ENCODE data around the gene RBM11. TPM values are rescaled to one million over a fixed set of nuclear protein-coding genes. Genes with fewer than 3 reads are reported as not detected.
"Not testable (repeated sequence)": the region's sequence is repeated elsewhere in the genome, so short reads cannot be mapped to it uniquely, and the experiment has no call there.

The RBM11 gene, protein sequence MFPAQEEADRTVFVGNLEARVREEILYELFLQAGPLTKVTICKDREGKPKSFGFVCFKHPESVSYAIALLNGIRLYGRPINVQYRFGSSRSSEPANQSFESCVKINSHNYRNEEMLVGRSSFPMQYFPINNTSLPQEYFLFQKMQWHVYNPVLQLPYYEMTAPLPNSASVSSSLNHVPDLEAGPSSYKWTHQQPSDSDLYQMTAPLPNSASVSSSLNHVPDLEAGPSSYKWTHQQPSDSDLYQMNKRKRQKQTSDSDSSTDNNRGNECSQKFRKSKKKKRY
- total RNA-seq (under 1 TPM; 0.08 to 0.19 TPM), polyA plus RNA-seq (under 1 TPM in 1 of 2 donors, not detected in 1; 0.13 TPM)

DNA sequence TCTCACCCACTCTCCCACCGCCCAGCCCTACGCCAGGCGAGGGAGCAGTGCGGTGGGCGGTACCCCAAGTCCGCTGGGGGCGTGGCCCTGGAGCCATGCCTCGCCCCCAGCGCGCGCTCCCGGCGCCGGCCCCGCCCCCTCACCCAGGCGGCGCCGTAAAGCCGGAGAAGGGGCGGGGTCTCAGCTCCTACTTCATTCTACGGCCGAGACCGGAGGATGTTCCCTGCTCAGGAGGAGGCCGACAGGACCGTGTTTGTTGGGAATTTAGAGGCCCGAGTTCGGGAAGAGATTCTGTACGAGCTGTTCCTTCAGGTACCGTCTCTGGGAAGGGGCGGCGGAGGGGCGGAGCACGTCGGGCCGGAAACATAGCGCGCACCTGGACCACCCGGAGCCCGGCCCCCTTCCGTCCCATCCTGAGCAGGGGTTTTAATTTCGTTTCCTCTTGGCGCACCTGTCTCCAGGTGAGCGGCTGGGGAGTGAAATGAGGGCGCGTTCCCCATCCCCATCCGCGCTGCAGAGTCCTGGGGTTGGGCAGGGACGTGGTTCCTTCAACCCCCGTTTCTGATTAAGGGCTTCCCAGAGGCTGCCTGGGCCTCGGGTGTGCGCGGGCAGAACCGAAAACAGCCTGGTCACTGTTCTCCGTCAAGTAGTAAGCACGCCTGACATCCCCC lies at the start of gene RBM11:
Gene RBM11, plus strand, starts transcription at position 187 of the 671 bp plus-strand sequence. Its CDS starts 30 bp downstream, at position 217.
- peaks cover 0 to 4% (median 0%) of the 10 kb centered on the region in 4 donors for H3K27me3 ChIP-seq (ENCODE audit: control insufficient read depth in 4 of 4, insufficient read depth in 4 of 4, low read length in 3 of 4)
- no peak within 1 kb of the TSS for H3K9ac ChIP-seq (ENCODE audit: low read depth in 1 of 2, low read length in 2 of 2)
- 5% methylated on average over 55 of the region's 55 CpGs for WGBS
- no peak within 1 kb of the TSS for H3K27ac ChIP-seq (ENCODE audit: low read depth in 1 of 2, low read length in 2 of 2)
- TF ChIP-seq NR2F2 (IDR thresholded peaks at IDR 0.05) (no peak), FOXA2 (IDR thresholded peaks at IDR 0.05) (no peak), RAD21 (IDR thresholded peaks at IDR 0.05) (no peak), RXRA (IDR thresholded peaks at IDR 0.05) (no peak), HNF4G (IDR thresholded peaks at IDR 0.05) (no peak), SP1 (IDR thresholded peaks at IDR 0.05) (no peak), FOXA1 (IDR thresholded peaks at IDR 0.05) (no peak), JUND (IDR thresholded peaks at IDR 0.05) (no peak), TAF1 (conservative IDR thresholded peaks at IDR 0.05) (no peak), HNF4A (conservative IDR thresholded peaks at IDR 0.05) (no peak), EGR1 (IDR thresholded peaks at IDR 0.05; ENCODE audit: low read depth in 2 of 2) (no peak), GABPA (IDR thresholded peaks at IDR 0.05 in 1 of 2, conservative IDR thresholded peaks at IDR 0.05 in 1 of 2) (no peak)
- TF ChIP-seq, protein P1, sequence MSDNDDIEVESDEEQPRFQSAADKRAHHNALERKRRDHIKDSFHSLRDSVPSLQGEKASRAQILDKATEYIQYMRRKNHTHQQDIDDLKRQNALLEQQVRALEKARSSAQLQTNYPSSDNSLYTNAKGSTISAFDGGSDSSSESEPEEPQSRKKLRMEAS (IDR thresholded peaks at IDR 0.05): no peak
- TF ChIP-seq, protein P2, sequence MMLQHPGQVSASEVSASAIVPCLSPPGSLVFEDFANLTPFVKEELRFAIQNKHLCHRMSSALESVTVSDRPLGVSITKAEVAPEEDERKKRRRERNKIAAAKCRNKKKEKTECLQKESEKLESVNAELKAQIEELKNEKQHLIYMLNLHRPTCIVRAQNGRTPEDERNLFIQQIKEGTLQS (IDR thresholded peaks at IDR 0.05): no peak
- TF ChIP-seq, protein P3, sequence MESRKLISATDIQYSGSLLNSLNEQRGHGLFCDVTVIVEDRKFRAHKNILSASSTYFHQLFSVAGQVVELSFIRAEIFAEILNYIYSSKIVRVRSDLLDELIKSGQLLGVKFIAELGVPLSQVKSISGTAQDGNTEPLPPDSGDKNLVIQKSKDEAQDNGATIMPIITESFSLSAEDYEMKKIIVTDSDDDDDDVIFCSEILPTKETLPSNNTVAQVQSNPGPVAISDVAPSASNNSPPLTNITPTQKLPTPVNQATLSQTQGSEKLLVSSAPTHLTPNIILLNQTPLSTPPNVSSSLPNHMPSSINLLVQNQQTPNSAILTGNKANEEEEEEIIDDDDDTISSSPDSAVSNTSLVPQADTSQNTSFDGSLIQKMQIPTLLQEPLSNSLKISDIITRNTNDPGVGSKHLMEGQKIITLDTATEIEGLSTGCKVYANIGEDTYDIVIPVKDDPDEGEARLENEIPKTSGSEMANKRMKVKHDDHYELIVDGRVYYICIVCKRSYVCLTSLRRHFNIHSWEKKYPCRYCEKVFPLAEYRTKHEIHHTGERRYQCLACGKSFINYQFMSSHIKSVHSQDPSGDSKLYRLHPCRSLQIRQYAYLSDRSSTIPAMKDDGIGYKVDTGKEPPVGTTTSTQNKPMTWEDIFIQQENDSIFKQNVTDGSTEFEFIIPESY (IDR thresholded peaks at IDR 0.05): no peak
- TF ChIP-seq, protein P4, sequence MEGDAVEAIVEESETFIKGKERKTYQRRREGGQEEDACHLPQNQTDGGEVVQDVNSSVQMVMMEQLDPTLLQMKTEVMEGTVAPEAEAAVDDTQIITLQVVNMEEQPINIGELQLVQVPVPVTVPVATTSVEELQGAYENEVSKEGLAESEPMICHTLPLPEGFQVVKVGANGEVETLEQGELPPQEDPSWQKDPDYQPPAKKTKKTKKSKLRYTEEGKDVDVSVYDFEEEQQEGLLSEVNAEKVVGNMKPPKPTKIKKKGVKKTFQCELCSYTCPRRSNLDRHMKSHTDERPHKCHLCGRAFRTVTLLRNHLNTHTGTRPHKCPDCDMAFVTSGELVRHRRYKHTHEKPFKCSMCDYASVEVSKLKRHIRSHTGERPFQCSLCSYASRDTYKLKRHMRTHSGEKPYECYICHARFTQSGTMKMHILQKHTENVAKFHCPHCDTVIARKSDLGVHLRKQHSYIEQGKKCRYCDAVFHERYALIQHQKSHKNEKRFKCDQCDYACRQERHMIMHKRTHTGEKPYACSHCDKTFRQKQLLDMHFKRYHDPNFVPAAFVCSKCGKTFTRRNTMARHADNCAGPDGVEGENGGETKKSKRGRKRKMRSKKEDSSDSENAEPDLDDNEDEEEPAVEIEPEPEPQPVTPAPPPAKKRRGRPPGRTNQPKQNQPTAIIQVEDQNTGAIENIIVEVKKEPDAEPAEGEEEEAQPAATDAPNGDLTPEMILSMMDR (IDR thresholded peaks at IDR 0.05; ENCODE audit: low read depth, low read length, missing input control): no peak
- TF ChIP-seq, protein P5, sequence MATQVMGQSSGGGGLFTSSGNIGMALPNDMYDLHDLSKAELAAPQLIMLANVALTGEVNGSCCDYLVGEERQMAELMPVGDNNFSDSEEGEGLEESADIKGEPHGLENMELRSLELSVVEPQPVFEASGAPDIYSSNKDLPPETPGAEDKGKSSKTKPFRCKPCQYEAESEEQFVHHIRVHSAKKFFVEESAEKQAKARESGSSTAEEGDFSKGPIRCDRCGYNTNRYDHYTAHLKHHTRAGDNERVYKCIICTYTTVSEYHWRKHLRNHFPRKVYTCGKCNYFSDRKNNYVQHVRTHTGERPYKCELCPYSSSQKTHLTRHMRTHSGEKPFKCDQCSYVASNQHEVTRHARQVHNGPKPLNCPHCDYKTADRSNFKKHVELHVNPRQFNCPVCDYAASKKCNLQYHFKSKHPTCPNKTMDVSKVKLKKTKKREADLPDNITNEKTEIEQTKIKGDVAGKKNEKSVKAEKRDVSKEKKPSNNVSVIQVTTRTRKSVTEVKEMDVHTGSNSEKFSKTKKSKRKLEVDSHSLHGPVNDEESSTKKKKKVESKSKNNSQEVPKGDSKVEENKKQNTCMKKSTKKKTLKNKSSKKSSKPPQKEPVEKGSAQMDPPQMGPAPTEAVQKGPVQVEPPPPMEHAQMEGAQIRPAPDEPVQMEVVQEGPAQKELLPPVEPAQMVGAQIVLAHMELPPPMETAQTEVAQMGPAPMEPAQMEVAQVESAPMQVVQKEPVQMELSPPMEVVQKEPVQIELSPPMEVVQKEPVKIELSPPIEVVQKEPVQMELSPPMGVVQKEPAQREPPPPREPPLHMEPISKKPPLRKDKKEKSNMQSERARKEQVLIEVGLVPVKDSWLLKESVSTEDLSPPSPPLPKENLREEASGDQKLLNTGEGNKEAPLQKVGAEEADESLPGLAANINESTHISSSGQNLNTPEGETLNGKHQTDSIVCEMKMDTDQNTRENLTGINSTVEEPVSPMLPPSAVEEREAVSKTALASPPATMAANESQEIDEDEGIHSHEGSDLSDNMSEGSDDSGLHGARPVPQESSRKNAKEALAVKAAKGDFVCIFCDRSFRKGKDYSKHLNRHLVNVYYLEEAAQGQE (IDR thresholded peaks at IDR 0.05): no peak
- peaks cover 0 to 11% (median 5%) of the 10 kb centered on the region in 4 donors for H3K4me1 ChIP-seq (ENCODE audit: control insufficient read depth in 4 of 4, insufficient read depth in 4 of 4, low read length in 3 of 4)
- peak within 1 kb of the TSS; percentile 38 to 62 (median 49) for H3K4me3 ChIP-seq (ENCODE audit: low read depth in 1 of 3, low read length in 3 of 3)
- peak; percentile 77 for DNase-seq (ENCODE audit: low spot score)
- H3K9me3 ChIP-seq (ENCODE audit: control insufficient read depth in 4 of 4, low read length in 3 of 4): no peaks in the 10 kb centered on the region
- no peaks in the 10 kb centered on the region for H3K36me3 ChIP-seq (ENCODE audit: control insufficient read depth in 4 of 4, insufficient read depth in 3 of 4, low read depth in 1 of 4, low read length in 3 of 4)

DNA sequence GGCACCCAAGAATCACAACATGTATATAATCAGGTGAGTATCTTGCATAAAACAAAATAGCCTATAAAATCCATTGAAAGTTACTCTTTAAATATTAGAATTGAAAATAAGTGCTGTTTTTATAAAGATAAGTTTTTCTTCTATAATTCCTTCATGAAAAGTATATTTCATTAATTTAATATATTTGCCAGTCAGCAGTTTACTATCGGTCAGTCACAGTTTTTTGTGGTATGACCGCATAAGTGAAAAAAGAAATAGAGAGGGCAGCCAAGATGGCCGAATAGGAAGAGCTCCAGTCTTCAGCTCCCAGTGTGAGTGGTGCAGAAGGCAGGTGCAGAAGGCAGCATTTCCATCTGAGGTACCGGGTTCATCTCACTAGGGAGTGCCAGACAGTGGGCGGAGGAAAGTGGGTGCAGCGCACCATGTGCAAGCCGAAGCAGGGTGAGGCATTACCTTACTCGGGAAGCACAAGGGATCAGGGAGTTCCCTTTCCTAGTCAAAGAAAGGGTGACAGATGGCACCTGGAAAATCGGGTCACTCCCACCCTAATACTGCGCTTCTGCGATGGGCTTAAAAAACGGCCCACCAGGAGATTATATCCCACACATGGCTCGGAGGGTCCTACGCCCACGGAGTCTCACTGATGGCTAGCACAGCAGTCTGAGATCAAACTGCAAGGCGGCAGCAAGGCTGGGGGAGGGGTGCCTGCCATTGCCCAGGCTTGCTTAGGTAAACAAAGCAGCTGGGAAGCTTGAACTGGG lies 49.3 kb upstream of the RBM11 start:
- not testable (repeated sequence) for H3K4me3 ChIP-seq (ENCODE audit: low read depth in 1 of 3, low read length in 3 of 3); H3K36me3 ChIP-seq (ENCODE audit: control insufficient read depth in 4 of 4, insufficient read depth in 3 of 4, low read depth in 1 of 4, low read length in 3 of 4)
- WGBS: 86% methylated on average over 16 of the region's 16 CpGs

More for the DNA sequence above, 49.3 kb upstream of the RBM11 start:
- DNase-seq (ENCODE audit: low spot score); H3K27ac ChIP-seq (ENCODE audit: low read depth in 1 of 2, low read length in 2 of 2); H3K4me1 ChIP-seq (ENCODE audit: control insufficient read depth in 4 of 4, insufficient read depth in 4 of 4, low read length in 3 of 4); H3K9ac ChIP-seq (ENCODE audit: low read depth in 1 of 2, low read length in 2 of 2); H3K27me3 ChIP-seq (ENCODE audit: control insufficient read depth in 4 of 4, insufficient read depth in 4 of 4, low read length in 3 of 4); H3K9me3 ChIP-seq (ENCODE audit: control insufficient read depth in 4 of 4, low read length in 3 of 4): not testable (repeated sequence)

All from liver (tissue), 9 donors.